Left hindlimb (tissue), 1 donor: ENCODE measurements around the gene CHRND.
A peak's percentile ranks its signal among the peaks of the same experiment; 100 is the strongest.
"Not testable (repeated sequence)": the region's sequence is repeated elsewhere in the genome, so short reads cannot be mapped to it uniquely, and the experiment has no call there.

Experiments used
- DNase-seq: peaks from one replicate; pipeline ENCODE4 v3.0.0-alpha.2; 2018

Gene CHRND

DNA sequence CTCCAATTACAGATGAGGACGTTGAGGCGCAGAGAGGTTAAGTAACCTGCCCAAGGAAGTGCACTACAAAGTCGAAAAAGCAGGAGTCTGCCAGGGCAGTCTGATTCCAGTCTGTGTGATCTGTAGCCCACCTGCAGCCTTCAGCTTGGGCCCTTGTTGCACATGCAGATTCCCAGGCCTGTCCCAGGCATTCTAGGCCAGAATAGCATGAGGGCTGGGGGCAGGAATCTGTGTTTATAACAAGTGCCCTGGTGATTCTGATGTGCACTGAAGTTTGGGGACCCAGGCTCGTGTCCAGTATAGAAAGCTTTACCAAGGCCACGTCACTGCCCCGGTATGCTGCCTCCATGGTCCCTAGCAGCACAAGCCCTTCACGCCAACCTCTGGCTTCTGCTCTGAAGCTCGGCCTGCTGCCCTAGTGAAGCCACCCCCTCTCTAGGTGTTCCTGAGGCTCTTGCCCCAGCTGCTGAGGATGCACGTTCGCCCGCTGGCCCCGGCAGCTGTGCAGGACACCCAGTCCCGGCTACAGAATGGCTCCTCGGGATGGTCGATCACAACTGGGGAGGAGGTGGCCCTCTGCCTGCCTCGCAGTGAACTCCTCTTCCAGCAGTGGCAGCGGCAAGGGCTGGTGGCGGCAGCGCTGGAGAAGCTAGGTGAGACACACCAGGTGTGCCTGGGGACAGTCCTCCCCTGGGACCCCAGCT, 18.1 kb downstream of the CHRND start:
- DNase-seq = no peak

DNA sequence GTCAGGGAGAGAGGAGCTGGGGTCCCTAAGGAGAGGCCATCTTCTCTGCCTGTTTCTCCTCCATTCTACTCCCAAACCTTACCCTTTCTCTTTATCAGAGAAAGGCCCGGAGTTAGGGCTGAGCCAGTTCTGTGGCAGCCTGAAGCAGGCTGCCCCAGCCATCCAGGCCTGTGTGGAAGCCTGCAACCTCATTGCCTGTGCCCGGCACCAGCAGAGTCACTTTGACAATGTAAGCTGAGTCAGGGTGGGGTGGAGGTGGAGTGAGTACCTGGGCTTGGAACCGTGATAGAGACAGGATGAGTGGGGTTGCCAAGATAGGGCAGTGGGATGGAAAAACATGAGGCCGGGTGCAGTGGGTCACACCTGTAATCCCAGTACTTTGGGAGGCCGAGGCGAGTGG, 18.7 kb downstream of the CHRND start:
- DNase-seq = no peak

DNA sequence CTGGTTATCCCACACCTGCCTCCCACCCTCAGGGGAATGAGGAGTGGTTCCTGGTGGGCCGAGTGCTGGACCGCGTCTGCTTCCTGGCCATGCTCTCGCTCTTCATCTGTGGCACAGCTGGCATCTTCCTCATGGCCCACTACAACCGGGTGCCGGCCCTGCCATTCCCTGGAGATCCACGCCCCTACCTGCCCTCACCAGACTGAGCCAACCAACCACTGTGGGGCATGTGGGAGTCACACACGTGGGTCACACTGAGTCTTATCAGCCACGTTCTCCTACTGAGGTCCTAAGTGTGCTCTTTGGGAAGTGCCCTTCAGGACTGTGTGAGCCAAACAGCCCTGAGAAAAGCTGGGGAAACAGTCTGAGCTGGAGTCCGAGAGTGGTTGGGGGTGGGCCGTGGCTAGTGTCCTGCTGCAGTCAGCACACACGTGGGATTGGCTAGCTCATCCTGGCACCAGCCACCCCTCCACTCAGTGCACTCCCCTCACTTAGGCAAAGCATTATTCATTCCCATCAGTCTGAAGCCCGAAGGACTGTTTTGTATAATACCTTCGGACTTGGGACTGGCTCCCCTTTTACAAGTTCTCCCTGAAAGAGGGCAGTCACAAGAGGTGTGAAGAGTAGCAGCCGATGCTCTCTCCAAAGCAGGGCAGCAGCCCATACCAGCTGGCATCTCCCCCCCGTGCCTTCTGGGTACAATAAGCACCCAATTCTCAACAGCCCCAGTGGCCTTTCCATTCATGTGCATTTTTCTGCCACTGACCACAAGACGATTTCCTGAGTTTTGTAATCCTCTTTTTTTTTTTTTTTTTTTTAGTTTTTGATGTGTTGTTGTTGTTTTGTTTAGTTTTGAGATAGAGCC, 19.8 kb downstream of the CHRND start:
- no peak for DNase-seq

DNA sequence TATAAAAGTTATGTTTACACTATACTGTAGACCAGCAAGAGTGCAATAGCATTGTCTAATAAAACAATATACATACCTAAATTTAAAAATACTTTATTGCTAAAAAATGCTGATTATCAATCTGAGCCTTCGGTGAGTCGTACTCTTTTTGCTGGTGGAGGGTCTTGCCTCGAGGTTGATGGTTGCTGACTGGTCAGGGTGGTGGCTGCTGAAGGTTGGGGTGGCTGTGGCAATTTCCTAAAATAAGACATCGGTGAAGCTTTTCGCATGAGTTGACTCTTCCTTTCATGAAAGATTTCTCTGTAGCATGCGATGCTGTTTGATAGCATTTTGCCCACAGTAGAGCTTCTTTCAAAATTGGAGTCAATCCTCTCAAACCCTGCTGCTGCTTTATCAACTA, 22.0 kb downstream of the CHRND start:
- DNase-seq = no peak

DNA sequence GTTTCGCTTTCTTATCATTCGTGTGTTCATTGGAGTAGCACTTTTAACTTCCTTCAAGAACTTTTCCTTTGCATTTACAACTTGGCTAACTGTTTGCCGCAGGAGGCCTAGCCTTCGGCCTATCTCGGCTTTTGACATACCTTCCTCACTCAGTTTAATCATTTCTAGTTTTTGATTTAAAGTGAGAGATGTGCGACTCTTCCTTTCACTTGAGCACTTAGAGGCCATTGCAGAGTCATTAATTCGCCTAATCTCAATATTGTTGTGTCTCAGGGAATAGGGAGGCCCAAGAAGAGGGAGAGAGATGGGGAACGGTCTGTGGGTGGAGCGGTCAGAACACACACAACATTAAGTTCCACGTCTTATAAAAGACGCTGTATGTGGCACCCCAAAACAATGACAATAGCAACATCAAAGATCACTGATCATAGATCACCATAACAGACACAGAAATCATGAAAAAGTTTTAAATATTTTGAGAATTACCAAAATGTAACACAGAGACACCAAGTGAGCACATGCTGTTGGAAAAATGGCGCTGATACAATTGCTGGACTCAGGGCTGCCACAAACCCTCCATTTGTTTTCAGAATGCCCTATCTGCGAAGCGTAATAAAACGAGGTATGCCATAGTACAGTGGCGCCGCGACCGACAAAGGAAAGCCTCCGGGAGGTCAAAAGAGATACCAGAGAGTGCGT, 23.8 kb downstream of the CHRND start:
- no peak for DNase-seq

DNA sequence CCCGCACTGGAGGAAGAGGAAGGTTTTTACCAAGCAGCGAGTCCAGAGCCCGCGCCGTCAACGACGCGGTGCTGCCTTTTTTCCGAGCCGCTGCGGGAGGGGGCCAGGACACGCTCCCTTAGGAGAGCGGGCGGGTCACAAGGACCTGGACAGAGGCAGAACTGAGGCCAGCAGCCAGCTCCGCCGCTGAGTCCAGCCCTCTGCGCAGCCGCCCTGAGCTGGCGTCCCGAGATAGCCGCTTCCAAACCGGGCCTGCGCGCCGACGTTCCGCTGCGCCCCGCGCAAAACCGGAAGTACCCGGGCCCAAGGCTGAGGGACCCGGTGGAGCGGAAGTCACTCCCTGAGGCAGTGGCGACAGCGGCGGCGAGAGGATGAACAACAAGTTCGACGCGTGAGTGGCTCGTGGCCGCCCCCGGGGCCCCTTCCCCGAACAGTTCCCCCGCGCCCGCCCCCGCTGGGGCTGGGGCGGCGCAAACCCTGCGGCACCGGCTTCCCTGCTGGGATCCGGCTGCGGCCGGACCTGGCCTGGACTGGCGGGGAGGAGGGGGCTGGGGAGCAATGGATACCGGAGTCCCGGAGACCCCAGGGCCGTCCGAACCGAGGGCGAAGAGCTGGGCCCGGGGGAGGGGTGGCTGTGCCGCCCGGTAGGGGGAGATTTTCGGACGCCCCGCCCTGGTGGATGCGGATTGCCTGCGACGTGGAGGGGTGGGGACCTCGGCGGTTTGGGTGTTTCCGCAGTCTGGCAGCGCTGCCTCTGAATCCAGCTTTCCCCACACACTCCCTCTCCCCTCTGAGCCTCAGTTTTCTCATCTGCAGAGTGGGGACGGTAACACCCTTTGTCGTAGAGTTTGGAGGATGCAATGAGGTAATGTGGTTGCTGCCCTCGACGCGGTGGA, 24.6 kb downstream of the CHRND start, which contains the start of the genes EIF4E2 and TIGD1:
TSS of gene EIF4E2 (plus strand) at position 336 of the 896 bp plus-strand sequence. CDS start at position 372, 36 bp downstream.
TSS of gene TIGD1 (minus strand) at position 204 of the 896 bp plus-strand sequence. CDS start 675 bp downstream, outside the sequence.
- DNase-seq = peak; percentile 96

DNA sequence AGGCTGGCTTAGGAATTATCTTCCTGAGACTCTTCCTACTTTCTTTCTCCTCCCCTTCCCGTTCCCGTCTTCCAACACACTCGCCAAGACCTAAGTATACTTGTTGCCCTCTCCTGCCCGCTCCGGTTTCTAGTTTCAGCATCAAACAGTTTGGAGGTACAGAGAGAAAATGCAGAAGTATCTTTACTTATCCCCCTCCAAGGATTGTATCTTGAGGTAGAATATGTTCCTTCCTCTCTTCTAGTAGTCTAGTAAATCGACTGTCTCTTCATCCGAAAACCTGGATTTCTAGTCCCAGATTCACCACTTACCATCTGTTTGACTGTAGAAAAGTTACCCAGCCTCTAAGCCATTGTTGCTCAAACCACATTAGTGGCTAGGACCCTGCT, 25.3 kb downstream of the CHRND start:
- no peak for DNase-seq

- no peak for DNase-seq
Observed at GRCh38 chr2:232551776-232552175, 25.8 kb downstream of the CHRND start.

GRCh38 chr2:232556426-232556825, 30.5 kb downstream of the CHRND start:
- DNase-seq = no peak

- DNase-seq = no peak
Observed at GRCh38 chr2:232562515-232563151, 36.7 kb downstream of the CHRND start.

DNA sequence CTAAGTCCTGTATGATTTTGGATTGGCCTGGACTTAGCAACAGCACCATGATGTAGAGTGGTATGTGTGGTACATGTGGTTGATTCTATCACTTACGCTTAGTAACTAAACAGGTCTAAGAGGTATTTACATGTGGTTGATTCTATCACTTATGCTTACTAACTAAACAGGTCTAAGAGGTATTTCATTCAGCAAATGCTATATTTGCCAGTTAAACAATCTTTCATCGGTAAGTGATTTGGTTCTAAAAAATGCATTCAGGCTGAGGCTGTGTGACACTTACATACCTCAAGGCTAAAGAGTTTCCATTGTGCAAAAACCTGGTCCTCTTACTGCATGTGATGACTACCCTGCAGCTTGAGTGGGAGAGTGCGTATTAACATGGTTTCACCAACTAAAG, 37.6 kb downstream of the CHRND start:
- DNase-seq = no peak

- no peak for DNase-seq
Observed at GRCh38 chr2:232567721-232568120, 41.8 kb downstream of the CHRND start.

DNA sequence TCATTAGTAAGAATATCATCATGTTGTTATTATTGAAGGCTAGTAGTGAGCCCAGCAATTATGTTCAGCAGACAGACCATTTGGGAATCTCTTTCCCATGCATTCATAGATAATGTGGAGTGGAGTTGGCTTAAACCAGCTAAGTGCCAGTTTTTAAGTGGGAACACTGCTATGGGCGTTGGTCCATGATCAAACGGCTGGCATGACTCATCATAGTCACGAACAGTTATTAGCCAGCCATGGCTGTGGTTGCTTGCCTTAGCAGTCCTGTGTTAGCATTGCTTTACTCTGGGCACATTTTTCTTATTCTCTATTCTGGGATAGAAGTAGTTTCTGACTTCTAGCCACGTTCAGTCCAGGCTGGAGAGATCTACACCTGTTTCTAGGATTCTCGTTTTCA, 42.2 kb downstream of the CHRND start:
- DNase-seq = no peak

GRCh38 chr2:232569541-232569940, 43.6 kb downstream of the CHRND start:
- DNase-seq = no peak

GRCh38 chr2:232570481-232570880, 44.5 kb downstream of the CHRND start:
- not testable (repeated sequence) for DNase-seq

DNA sequence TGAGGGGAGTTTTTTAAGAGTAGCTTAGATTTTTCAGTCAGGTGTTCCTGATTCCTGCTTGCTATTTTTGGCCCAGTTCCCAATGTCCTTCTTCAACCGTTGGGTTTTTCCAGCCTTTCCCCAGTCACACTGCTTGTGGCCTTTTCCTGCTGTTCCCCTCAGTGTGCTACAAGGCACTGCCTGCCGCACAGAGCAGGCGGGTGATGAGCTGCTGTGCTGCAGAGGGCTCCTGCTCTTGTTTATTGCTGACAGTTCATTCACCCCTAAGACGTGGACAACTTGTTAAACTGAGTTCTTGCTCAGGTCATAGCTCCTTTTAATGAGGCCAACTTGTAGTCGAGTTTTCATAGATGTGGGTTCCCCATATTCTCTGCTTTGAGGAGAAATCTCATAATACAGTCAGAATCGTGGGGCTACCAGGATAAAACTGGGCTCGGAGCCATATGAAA, 45.1 kb downstream of the CHRND start:
- DNase-seq = no peak

DNA sequence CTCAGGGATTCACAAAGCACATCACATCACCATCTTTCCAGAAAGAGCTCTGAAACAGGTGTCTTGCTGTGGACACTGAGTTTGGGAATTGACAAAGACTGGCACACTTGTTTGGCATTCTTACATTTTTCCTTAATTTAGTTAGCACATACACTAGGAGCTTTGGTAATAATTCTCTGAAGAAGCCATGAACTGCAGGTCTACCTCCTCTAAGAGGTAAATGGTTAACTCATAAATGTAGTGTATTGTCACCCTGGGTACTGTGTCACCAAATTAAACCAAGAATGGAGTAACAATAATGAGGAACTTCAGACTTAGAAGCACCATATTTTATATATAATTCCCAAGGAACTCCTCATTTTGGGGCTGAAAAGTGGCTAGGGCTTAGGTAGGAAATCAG, 47.1 kb downstream of the CHRND start:
- no peak for DNase-seq

- DNase-seq = no peak
Observed at GRCh38 chr2:232573771-232574435, 47.9 kb downstream of the CHRND start.

GRCh38 chr2:232574674-232575403, 48.9 kb downstream of the CHRND start:
- no peak for DNase-seq

DNA sequence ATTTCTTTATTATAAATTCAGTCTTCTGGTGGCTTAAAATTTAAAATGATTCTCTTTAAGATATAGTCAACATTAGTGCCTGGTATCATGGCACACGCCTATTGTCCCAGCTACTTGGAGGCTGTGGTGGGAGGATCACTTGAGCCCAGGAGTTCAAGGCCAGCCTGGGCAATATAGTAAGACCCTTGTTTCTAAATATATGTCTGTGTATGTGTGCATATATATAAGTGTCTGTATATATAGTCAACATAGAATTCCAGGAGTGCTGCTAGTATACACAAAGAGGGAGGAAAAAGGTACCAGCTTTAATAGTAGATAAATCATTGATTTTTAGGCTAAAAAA, 49.4 kb downstream of the CHRND start:
- DNase-seq = no peak

- DNase-seq = no peak
Observed at GRCh38 chr2:232576995-232577394, 51.0 kb downstream of the CHRND start.
